GM12891 (cell line): ENCODE results near the gene KARS1.

Experiments used
- PAX5 ChIP-seq: IDR thresholded peaks from 2 replicates; pipeline ENCODE4 v1.6.1; 2011; ENCODE audit warnings: low read length, moderate library complexity, mild to moderate bottlenecking; ENCODE audit not compliant: insufficient read depth, severe bottlenecking
- POLR2A ChIP-seq: IDR thresholded peaks from 2 replicates; pipeline ENCODE4 v1.6.1; 2011; ENCODE audit warnings: low read depth, low read length, control low read depth
- POLR2AphosphoS5 ChIP-seq: IDR thresholded peaks from 2 replicates; pipeline ENCODE4 v1.6.1; 2011; ENCODE audit warnings: low read depth, low read length, control low read depth
- POU2F2 ChIP-seq: IDR thresholded peaks from 2 replicates; pipeline ENCODE4 v1.6.1; 2011; ENCODE audit warnings: low read depth, mild to moderate bottlenecking, control low read depth, low read length, moderate library complexity
- SPI1 ChIP-seq: IDR thresholded peaks from 2 replicates; pipeline ENCODE4 v1.6.1; 2011; ENCODE audit warnings: low read depth, low read length, control low read depth
- TAF1 ChIP-seq: IDR thresholded peaks from 2 replicates; pipeline ENCODE4 v1.6.1; 2011; ENCODE audit warnings: low read depth, low read length, control low read depth

GRCh38 chr16:75589306-75589705, 58.2 kb downstream of the KARS1 start:
- TF ChIP-seq TAF1 (no peak), POLR2A (no peak), POLR2AphosphoS5 (no peak), SPI1 (no peak), PAX5 (no peak), POU2F2 (no peak)
